HCT116 (cell line): ENCODE data around the gene PPARGC1A. TPM values are rescaled to one million over a fixed set of nuclear protein-coding genes. Genes with fewer than 3 reads are reported as not detected.

ENCODE experiments used
- ATAC-seq: fragments of 200-7000 bp; cut with Tn5 transposase; 2 replicates; pipeline ENCODE4 v1.9.1; 2020; ENCODE audit warnings: mild to moderate bottlenecking, moderate library complexity
- BruUV-seq: library from RNA; stranded (reverse); fragments of 400-500 nt; replicated peaks from 2 replicates; lab custom pipeline; 2021; lab: Mats Ljungman, UMichigan
- CTCF ChIA-PET: fragments of 300-600 bp; sonication (Branson Sonifier 250); formaldehyde crosslinking; loops from one replicate; lab custom pipeline; 2021; ENCODE audit warnings: antibody characterized with exemption; lab: Charles Lee
- POLR2A ChIA-PET: fragments of 300-600, 350-600 bp; sonication (Branson Sonifier 250); formaldehyde crosslinking; loops from one replicate; lab custom pipeline; 2021; ENCODE audit warnings: antibody characterized with exemption; lab: Charles Lee
- RAD21 ChIA-PET, 2 experiments: fragments of 300-600 bp; sonication (Branson Sonifier 250); formaldehyde crosslinking; loops; one replicate each; lab custom pipeline; 2023; ENCODE audit warnings: low total read pairs in 2 of 2; ENCODE audit not compliant: uncharacterized antibody in 2 of 2, unreplicated experiment in 2 of 2, low non-redundant PET in 1 of 2; lab: Charles Lee
- DNase-seq: peaks from one replicate; pipeline ENCODE4 v3.0.0-alpha.2; 2010; ENCODE audit warnings: low read depth, low spot score
- H2AFZ ChIP-seq: fragments of 200-600 bp; shearing (Covaris generic), sonication (generic); 2 replicates; pipeline ENCODE4 v1.6.1; 2017; ENCODE audit warnings: low read depth, mixed run types, mixed read lengths, antibody characterized with exemption, low read length; ENCODE audit not compliant: poor library complexity, severe bottlenecking
- H3K27ac ChIP-seq: 2 replicates; pipeline ENCODE4 v1.5.1; 2012; ENCODE audit warnings: low read depth, low read length
- H3K27me3 ChIP-seq: fragments of 200-600 bp; sonication (generic); 2 replicates; pipeline ENCODE4 v1.6.1; 2016; ENCODE audit warnings: mixed run types, low read length, mixed read lengths; ENCODE audit not compliant: insufficient read depth
- H3K36me3 ChIP-seq, 2 experiments: fragments of 200-500 bp in 1 of 2; fragments of 200-600 bp in 1 of 2; sonication (Bioruptor generic) in 1 of 2; sonication (generic) in 1 of 2; 2 replicates each; pipeline versions ENCODE4 v1.5.1 to v1.6.1; 2014 to 2016; ENCODE audit warnings: low read length in 2 of 2, inconsistent platforms in 1 of 2, mixed read lengths in 1 of 2, mixed run types in 1 of 2; ENCODE audit not compliant: insufficient read depth in 2 of 2, control insufficient read depth in 1 of 2
- H3K4me1 ChIP-seq, 2 experiments: fragments of 200-600 bp in 1 of 2; sonication (generic) in 1 of 2; 2 replicates each; pipeline versions ENCODE4 v1.5.1 to v1.6.1; 2012 to 2017; ENCODE audit warnings: low read length in 2 of 2, inconsistent platforms in 1 of 2, mild to moderate bottlenecking in 1 of 2, mixed read lengths in 1 of 2, mixed run types in 1 of 2, moderate library complexity in 1 of 2; ENCODE audit not compliant: insufficient read depth in 2 of 2, control insufficient read depth in 1 of 2
- H3K4me2 ChIP-seq: fragments of 200-600 bp; sonication (generic); 2 replicates; pipeline ENCODE4 v1.6.1; 2017; ENCODE audit warnings: mixed run types, low read length, mixed read lengths
- H3K4me3 ChIP-seq, 2 experiments: fragments of 200-600 bp in 1 of 2; sonication (generic) in 1 of 2; replicated peaks in 1 of 2; 2 replicates each; pipeline ENCODE4 v1.5.1; 2011 to 2016; ENCODE audit warnings: low read length in 2 of 2, control low read depth in 1 of 2, low read depth in 1 of 2, mild to moderate bottlenecking in 1 of 2, mixed read lengths in 1 of 2, mixed run types in 1 of 2
- H3K79me2 ChIP-seq: fragments of 200-600 bp; sonication (generic); 2 replicates; pipeline ENCODE4 v1.6.1; 2017; ENCODE audit warnings: mild to moderate bottlenecking, mixed run types, low read length, moderate library complexity, mixed read lengths; ENCODE audit not compliant: insufficient read depth
- H3K9ac ChIP-seq: fragments of 200-600 bp; sonication (generic); 2 replicates; pipeline ENCODE4 v1.6.1; 2016; ENCODE audit warnings: low read length, mixed read lengths
- H3K9me2 ChIP-seq: fragments of 200-600 bp; sonication (generic), shearing (Covaris generic); 2 replicates; pipeline ENCODE4 v1.6.1; 2017; ENCODE audit warnings: mixed run types, mild to moderate bottlenecking, moderate library complexity; ENCODE audit not compliant: insufficient read depth
- H3K9me3 ChIP-seq, 2 experiments: fragments of 200-500 bp in 1 of 2; fragments of 200-600 bp in 1 of 2; sonication (Bioruptor generic) in 1 of 2; sonication (generic) in 1 of 2; 2 replicates each; pipeline ENCODE4 v1.6.1; 2014 to 2017; ENCODE audit warnings: low read length in 2 of 2, mixed read lengths in 2 of 2, inconsistent platforms in 1 of 2, low read depth in 1 of 2, mild to moderate bottlenecking in 1 of 2, mixed run types in 1 of 2, moderate library complexity in 1 of 2; ENCODE audit not compliant: control insufficient read depth in 1 of 2, insufficient read depth in 1 of 2
- H4K20me1 ChIP-seq: fragments of 200-600 bp; sonication (generic), shearing (Covaris generic); 2 replicates; pipeline ENCODE4 v1.6.1; 2017; ENCODE audit warnings: mixed run types, mild to moderate bottlenecking, moderate library complexity; ENCODE audit not compliant: insufficient read depth
- CEBPB ChIP-seq: IDR thresholded peaks from 2 replicates; pipeline ENCODE4 v1.6.1; 2012; ENCODE audit warnings: low read depth
- CTCF ChIP-seq, 3 experiments: fragments of 200-600 bp in 1 of 3; sonication (generic) in 1 of 3; IDR thresholded peaks in 2 of 3; conservative IDR thresholded peaks in 1 of 3; 2 replicates each; pipeline ENCODE4 v1.5.1; 2012 to 2017; ENCODE audit warnings: low read depth in 2 of 3, low read length in 2 of 3, antibody characterized with exemption in 1 of 3, borderline replicate concordance in 1 of 3, control low read depth in 1 of 3, mild to moderate bottlenecking in 1 of 3, mixed read lengths in 1 of 3, mixed run types in 1 of 3, moderate library complexity in 1 of 3; ENCODE audit not compliant: insufficient read depth in 1 of 3
- EGR1 ChIP-seq: IDR thresholded peaks from 2 replicates; pipeline ENCODE4 v1.6.1; 2012; ENCODE audit warnings: low read depth
- ELF1 ChIP-seq: IDR thresholded peaks from 2 replicates; pipeline ENCODE4 v1.6.1; 2012; ENCODE audit warnings: low read depth, borderline replicate concordance
- EZH2 ChIP-seq: fragments of 200-600 bp; sonication (generic); IDR thresholded peaks from 2 replicates; pipeline ENCODE4 v1.6.1; 2017; ENCODE audit warnings: antibody characterized with exemption, mixed run types
- FOSL1 ChIP-seq: IDR thresholded peaks from 2 replicates; pipeline ENCODE4 v1.6.1; 2012; ENCODE audit warnings: low read depth
- JUND ChIP-seq: IDR thresholded peaks from 2 replicates; pipeline ENCODE4 v1.6.1; 2012
- POLR2A ChIP-seq: IDR thresholded peaks from 2 replicates; pipeline ENCODE4 v1.7.0; 2011; ENCODE audit warnings: borderline replicate concordance; ENCODE audit not compliant: insufficient read depth, insufficient read length; ENCODE audit errors: extremely low read depth
- POLR2AphosphoS5 ChIP-seq: IDR thresholded peaks from 2 replicates; pipeline ENCODE4 v1.6.1; 2011; ENCODE audit warnings: mild to moderate bottlenecking, low read depth, low read length, moderate library complexity
- RAD21 ChIP-seq: IDR thresholded peaks from 2 replicates; pipeline ENCODE4 v1.6.1; 2012; ENCODE audit warnings: low read depth, mild to moderate bottlenecking
- REST ChIP-seq: IDR thresholded peaks from 2 replicates; pipeline ENCODE4 v1.6.1; 2012; ENCODE audit warnings: low read depth
- SIN3A ChIP-seq: IDR thresholded peaks from 2 replicates; pipeline ENCODE4 v1.6.1; 2012; ENCODE audit warnings: low read depth
- SP1 ChIP-seq: IDR thresholded peaks from 2 replicates; pipeline ENCODE4 v1.6.1; 2012; ENCODE audit warnings: low read depth
- TCF7L2 ChIP-seq: IDR thresholded peaks from 2 replicates; pipeline ENCODE4 v1.7.0; 2011; ENCODE audit warnings: borderline replicate concordance, inconsistent platforms; ENCODE audit not compliant: insufficient read depth, insufficient read length; ENCODE audit errors: extremely low read depth
- YY1 ChIP-seq: IDR thresholded peaks from 2 replicates; pipeline ENCODE4 v1.6.1; 2011; ENCODE audit warnings: low read length, low read depth, moderate library complexity, mild to moderate bottlenecking; ENCODE audit not compliant: insufficient replicate concordance; ENCODE audit errors: extremely low read depth
- ZBTB33 ChIP-seq: IDR thresholded peaks from 2 replicates; pipeline ENCODE4 v1.6.1; 2011; ENCODE audit warnings: mild to moderate bottlenecking, low read length, moderate library complexity; ENCODE audit not compliant: insufficient replicate concordance; ENCODE audit errors: extremely low read depth
- ZFX ChIP-seq: fragments of 450-650 bp; IDR thresholded peaks from 2 replicates; pipeline ENCODE4 v1.6.1; 2017
- ZNF274 ChIP-seq: fragments of 200-500 bp; sonication (Bioruptor generic); IDR thresholded peaks from 2 replicates; pipeline ENCODE4 v1.6.1; 2014; ENCODE audit warnings: mild to moderate bottlenecking, low read depth, low read length, inconsistent platforms
- intact Hi-C: fragments of 100-400 bp; cut with micrococcal nuclease; formaldehyde crosslinking; loops from 2 replicates; pipeline ENCODE4 v1.10.0; 2022
- total RNA-seq: library from RNA; stranded (reverse); gene quantifications from one replicate; pipeline ENCODE4 v1.2.1, GENCODE V29; 2021; ENCODE audit not compliant: unreplicated experiment
- TF ChIP-seq, protein P1 (sequence below): IDR thresholded peaks from 2 replicates; pipeline ENCODE4 v1.6.1; 2012
- TF ChIP-seq, protein P2 (sequence below): IDR thresholded peaks from 2 replicates; pipeline ENCODE4 v1.6.1; 2012

The PPARGC1A gene
- total RNA-seq, 1 experiment from 2014 or later = not detected

GRCh38 chr4:23857367-23857959, 32.4 kb downstream of the PPARGC1A start:
- BruUV-seq = no TSS peak
- Histone ChIP-seq H3K9me3 (peaks cover 7 to 26% of the 10 kb centered on the region in 2 experiments; a peak in 2 of 4 replicates), H4K20me1 (no peaks in the 10 kb centered on the region), H3K4me1 (no peaks in the 10 kb centered on the region), H3K27me3 (no peaks in the 10 kb centered on the region), H3K79me2 (no peaks in the 10 kb centered on the region), H3K4me3 (no peak overlapping the region), H3K36me3 (no peaks in the 10 kb centered on the region), H2AFZ (no peak overlapping the region)
- ChIA-PET POLR2A (no interaction called here), CTCF (no interaction called here)
- ATAC-seq = no peak
- TF ChIP-seq ELF1 (no peak), RAD21 (no peak), YY1 (no peak), POLR2AphosphoS5 (no peak), POLR2A (no peak), ZNF274 (no peak), SP1 (no peak), EZH2 (no peak), CEBPB (no peak), REST (no peak), CTCF (IDR thresholded peaks at IDR 0.05 in 2 of 3, conservative IDR thresholded peaks at IDR 0.05 in 1 of 3; ENCODE audit: borderline replicate concordance in 1 of 3, insufficient read depth in 1 of 3, low read depth in 2 of 3, low read length in 2 of 3) (no peak), EGR1 (no peak), TCF7L2 (no peak), JUND (no peak), ZFX (no peak), ZBTB33 (no peak), FOSL1 (no peak), SIN3A (no peak)
- TF ChIP-seq, protein P1, sequence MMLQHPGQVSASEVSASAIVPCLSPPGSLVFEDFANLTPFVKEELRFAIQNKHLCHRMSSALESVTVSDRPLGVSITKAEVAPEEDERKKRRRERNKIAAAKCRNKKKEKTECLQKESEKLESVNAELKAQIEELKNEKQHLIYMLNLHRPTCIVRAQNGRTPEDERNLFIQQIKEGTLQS = no peak
- TF ChIP-seq, protein P2, sequence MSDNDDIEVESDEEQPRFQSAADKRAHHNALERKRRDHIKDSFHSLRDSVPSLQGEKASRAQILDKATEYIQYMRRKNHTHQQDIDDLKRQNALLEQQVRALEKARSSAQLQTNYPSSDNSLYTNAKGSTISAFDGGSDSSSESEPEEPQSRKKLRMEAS = no peak
- TF ChIP-seq, all 23 proteins: peak for 0
- Histone ChIP-seq H3K9ac (no peak overlapping the region), H3K27ac (no peak overlapping the region), H3K9me2 (no peaks in the 10 kb centered on the region), H3K4me2 (no peak overlapping the region)
- DNase-seq = no peak
- intact Hi-C loops = no loop called here
- RAD21 ChIA-PET = no interaction called here
